T47D (cell line): ENCODE data around the gene FAM120B.
"Not testable (repeated sequence)": the region's sequence is repeated elsewhere in the genome, so short reads cannot be mapped to it uniquely, and the experiment has no call there.

Experiments
- DNase-seq, 2 experiments: peaks; one replicate each; pipeline versions ENCODE4 v3.0.0 to v3.0.0-alpha.2; 2011 to 2012; ENCODE audit warnings: low read depth in 1 of 2, low spot score in 1 of 2
- JUND ChIP-seq: IDR thresholded peaks from 2 replicates; pipeline ENCODE4 v1.6.1; 2012; ENCODE audit warnings: low read depth
- in situ Hi-C: cut with HindIII; loops from 2 replicates; pipeline ENCODE4 v1.10.0; 2016; ENCODE audit warnings: low sequenced_read_pairs, low pct_unique_long_range_greater_than_20kb

Gene FAM120B

DNA sequence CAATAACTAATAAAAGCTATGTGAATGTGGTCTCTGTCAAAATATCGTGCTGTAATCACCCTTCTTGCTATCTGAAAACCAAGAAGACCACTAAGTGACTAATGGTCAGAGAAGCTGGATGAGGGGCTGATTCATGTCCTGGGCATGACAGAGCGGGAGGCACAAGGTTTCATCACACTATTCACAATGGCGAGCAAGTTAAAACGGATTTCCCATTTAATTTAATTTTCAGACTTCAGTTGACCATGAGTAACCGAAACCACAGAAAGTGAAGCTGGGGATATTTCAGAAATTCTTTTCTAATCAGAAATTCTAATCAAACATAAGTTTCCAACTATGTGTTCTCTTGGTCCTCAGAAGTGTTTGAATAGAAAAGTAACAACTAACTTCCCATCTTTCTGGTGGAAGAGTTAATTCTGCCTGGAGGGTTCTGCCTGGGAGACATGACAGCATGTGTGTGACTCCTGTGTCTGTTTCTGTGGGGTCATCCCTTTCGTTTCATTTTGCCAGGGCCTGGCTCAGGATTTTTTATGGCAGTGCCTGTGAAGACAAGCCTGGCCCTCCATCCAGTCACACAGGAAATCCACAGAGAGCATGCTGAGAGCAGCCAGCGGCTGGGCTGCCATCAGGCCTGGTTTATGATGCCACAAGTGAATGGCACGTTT is 98.9 kb downstream of the FAM120B start:
- in situ Hi-C loops: no loop called here
- no peak for DNase-seq
- no peak for TF ChIP-seq JUND

DNA sequence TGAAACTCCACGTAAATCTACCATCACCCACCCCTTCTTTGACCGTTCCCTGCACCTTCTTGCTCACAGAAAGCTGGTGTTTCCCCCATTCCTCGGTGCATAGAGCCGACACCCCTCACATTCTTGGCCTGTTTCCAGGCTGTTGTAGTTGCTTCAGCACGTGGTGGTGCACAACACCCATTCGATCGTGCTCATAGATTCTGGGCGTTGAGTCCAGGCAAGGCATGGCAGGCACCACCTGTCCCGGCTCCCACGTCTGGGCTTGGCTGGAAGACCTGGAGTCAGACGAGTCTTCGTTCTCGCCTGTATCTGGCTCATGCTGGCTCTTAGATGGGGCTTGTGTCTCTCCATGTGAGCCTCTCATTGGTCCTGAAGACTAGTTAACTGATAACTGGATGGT is 100.6 kb downstream of the FAM120B start:
- no peak for DNase-seq
- in situ Hi-C loops: no loop called here
- TF ChIP-seq JUND: no peak

DNA sequence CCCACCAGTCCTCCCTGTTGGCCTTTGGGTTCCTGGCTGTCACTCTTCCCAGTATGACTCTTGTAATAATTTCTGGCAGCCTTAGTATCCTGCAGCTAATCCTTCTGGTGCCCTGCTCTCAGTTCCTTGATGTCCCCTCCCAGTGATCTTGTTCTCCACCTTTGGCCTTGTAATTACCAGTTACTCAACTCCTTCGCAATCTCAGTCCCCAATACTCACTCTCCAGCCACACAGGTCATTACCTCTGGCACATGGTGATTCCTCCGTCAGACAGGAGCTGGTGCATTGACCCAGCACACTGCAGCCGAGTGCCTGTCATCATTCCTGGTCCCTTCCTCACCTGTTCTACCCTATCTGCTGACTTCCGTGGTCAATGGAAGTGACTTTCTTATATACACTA is 101.4 kb downstream of the FAM120B start:
- no peak for TF ChIP-seq JUND
- in situ Hi-C loops: no loop called here
- DNase-seq: no peak

- DNase-seq, in situ Hi-C loops: not testable (repeated sequence)
Observed at GRCh38 chr6:170409746-170410145, 103.2 kb downstream of the FAM120B start.

DNA sequence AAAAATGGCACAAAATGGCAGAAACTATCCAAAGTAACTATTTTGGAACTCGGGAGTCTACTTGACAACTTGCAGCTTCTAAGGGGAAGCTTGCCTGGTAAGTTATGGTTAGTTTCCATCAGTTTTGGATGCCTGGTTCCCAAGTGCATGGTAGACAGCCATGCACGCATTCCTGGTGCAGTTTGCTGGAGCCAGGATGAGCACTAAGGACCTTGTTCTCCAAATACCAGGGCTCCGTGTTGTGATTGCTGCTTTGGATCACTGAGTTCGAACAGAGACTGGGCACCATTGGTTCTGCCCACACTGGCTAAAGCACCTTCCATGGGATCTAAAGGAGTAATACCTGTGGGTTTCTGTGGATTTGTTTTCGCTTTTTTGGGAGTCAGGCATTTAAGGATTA is 103.7 kb downstream of the FAM120B start:
- in situ Hi-C loops: no loop called here
- no peak for DNase-seq
- no peak for TF ChIP-seq JUND

DNA sequence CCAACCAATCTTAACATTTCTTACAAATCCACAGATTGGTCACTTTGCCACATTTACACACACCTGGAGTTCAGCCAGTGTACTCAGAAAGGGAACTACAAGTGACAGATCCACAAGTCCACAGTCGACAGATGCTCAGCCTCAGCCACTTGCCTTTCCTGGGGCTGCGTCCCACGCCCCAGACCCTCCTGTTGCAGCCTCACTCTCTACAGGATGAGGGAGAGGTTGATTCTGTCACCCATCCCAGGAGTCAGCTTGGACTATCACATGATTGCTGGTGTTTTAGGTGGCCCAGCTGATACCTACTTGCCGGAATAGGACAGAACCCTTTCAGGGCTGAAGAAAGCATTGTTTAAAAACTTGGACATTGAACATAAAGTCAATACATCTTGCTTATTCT is 108.8 kb downstream of the FAM120B start:
- DNase-seq: no peak
- in situ Hi-C loops: no loop called here
- no peak for TF ChIP-seq JUND

- in situ Hi-C loops: no loop called here
- DNase-seq: no peak
- no peak for TF ChIP-seq JUND
Observed at GRCh38 chr6:170416303-170416702, 109.7 kb downstream of the FAM120B start.

DNA sequence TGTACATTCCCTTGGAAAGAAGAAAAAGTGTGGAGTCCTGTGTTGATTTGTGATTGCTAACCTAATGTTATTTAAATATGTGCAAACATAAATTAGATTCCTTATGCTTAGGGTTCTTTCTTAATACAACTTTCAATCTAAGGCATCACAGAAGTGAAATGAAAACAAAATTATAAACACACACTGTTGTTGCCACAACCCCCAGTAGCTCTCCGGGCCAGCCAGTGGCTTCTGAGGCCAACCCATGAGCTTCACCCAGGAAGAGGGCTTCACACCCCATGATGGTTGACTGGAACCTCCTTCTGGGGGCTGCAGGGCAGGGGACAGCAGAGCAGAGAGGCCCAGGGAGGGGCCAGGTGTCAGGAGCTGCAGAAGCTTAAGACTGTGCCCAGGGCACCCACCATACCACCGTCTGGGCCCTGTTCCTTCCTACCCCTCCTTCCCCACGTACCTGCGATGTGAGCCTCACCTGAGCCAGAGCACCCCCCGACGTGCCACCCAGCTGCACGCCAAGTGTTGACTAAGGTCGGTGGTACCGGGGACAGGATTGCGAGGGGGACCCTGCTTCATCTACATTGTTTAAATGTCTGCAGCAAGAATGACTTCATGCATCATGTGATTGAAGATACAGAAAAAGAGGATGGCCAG is 110.5 kb downstream of the FAM120B start:
- in situ Hi-C loops: no loop called here
- no peak for TF ChIP-seq JUND
- no peak for DNase-seq

GRCh38 chr6:170417881-170418280 is 111.3 kb downstream of the FAM120B start:
- in situ Hi-C loops: no loop called here
- no peak for TF ChIP-seq JUND
- DNase-seq: no peak

DNA sequence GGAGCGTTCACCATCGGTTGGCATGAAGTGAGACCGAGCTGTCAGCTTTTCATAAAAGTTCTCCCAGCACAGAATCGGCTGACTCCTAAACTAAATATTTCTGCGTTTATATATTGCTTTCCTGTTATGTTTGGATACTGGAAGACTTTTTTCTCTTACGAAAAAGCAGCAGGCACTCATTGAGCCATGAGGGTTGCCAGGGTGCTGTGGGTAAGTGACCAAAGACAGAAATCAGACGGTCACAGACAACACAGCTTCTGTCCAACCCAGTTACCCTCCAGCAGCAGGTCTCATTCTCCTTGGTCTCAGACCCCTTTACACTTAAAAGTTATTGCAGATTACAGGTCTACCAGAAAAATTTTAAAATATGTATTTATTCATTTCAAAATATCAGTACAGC is 113.7 kb downstream of the FAM120B start:
- TF ChIP-seq JUND: no peak
- in situ Hi-C loops: no loop called here
- no peak for DNase-seq

- no peak for DNase-seq
- no peak for TF ChIP-seq JUND
- in situ Hi-C loops: no loop called here
Observed at GRCh38 chr6:170420791-170421776, 114.5 kb downstream of the FAM120B start.

- no peak for TF ChIP-seq JUND
- no peak for DNase-seq
- in situ Hi-C loops: no loop called here
Observed at GRCh38 chr6:170421921-170422320, 115.4 kb downstream of the FAM120B start.

DNA sequence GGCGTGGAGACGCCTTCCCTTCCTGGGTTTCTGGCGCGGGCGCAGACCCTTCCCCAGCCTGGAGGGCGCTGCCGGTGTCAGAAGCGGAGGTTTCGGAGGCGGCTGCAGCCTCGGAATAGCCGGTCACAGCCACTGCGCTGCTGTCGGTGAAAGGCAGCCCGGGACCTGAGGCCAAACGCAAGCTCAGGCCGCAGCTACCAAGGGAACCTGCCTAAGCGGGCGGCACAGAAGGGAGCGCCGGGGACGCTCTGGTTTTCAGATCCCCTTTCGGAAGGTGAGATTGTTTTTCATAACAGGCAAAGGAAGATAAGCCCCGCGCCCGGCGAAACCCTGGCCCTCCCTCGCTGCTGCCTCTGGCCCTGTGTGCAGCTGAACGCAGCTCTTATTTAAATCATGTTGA is 116.5 kb downstream of the FAM120B start:
- no peak for DNase-seq
- in situ Hi-C loops: no loop called here
- no peak for TF ChIP-seq JUND
